Inferior parietal cortex (tissue), 1 donor: ENCODE results near the gene TMEM190.
"Not testable (repeated sequence)": the region's sequence is repeated elsewhere in the genome, so short reads cannot be mapped to it uniquely, and the experiment has no call there.

Source experiments
- DNase-seq: peaks from one replicate; pipeline ENCODE4 v3.0.0-alpha.2; 2016; ENCODE audit errors: extremely low spot score

Gene TMEM190

GRCh38 chr19:55376241-55376933 lies at the start of gene TMEM190:
TSS of gene TMEM190 (plus strand) at chr19:55376826. CDS start at chr19:55376854, 28 bp downstream.
- no peak for DNase-seq

DNA sequence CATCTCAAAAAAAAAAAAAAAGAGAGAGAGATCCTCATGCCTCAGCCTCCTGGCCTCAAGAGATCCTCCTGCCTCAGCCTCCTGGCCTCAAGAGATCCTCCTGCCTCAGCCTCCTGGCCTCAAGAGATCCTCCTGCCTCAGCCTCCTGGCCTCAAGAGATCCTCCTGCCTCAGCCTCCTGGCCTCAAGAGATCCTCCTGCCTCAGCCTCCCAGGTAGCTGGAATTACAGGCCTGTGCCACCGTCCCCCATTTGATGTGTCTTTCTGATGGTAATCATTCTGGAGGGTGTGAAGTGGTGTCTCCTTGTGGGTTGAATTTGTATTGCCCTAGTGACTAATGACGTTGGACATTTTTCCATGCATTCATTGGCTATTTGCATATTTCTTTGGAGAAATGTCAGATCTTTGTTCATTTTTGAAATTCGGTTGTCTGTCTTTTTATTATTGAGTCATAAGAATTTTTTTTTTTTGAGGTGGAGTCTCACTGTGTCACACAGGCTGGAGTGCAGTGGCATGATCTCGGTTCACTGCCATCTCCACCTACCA lies 47.8 kb upstream of the TMEM190 start:
- DNase-seq = not testable (repeated sequence)

- DNase-seq = not testable (repeated sequence)
Measured at GRCh38 chr19:55329791-55330190, 46.8 kb upstream of the TMEM190 start.

GRCh38 chr19:55333870-55334269 lies 42.8 kb upstream of the TMEM190 start:
- no peak for DNase-seq

- DNase-seq = no peak
Measured at GRCh38 chr19:55336101-55336500, 40.5 kb upstream of the TMEM190 start.

DNA sequence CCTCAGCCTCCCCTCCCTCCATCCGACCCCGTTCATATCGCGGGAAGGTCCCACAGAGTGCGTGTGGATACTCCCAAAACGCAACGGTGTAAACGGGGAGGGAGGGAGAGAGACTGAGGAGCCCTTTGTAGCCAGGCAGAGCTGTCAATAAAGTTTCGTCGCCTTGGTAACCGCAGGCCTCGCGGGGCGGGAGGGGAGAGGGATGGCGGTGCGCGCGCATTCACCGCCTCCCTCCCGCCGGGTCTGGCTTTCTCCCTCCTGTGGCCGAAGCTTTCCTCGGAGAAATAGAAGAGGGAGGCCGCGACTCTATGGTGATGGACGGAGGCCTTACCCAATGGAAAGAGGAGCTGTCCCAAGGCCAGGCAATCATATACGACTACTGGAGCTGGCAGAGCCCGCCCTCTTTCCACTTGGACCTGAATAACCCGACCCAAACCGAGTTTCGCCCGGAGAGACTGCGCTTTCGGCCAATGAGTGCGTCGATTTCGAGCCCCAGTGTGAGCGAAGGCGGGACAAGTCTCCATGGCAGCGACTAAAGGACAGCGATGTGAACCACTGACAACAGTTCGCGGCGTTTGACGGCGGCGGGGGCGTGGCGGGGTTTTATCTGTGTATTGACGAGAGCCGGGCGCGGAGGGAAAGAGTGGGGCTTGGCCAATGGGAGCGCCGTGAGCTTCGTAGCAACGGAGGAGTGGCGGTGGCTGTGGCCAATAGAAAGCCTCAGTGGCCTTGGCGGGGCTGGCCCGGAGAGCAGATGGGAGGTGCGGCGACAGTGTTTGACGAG lies 37.3 kb upstream of the TMEM190 start, which contains the start of gene KMT5C:
Gene KMT5C, plus strand, starts transcription at position 772 of the 784 bp plus-strand sequence. CDS start 2,061 bp downstream, outside the sequence.
- peak; percentile 100 for DNase-seq

GRCh38 chr19:55339889-55340783 lies 36.5 kb upstream of the TMEM190 start:
- DNase-seq = no peak

DNA sequence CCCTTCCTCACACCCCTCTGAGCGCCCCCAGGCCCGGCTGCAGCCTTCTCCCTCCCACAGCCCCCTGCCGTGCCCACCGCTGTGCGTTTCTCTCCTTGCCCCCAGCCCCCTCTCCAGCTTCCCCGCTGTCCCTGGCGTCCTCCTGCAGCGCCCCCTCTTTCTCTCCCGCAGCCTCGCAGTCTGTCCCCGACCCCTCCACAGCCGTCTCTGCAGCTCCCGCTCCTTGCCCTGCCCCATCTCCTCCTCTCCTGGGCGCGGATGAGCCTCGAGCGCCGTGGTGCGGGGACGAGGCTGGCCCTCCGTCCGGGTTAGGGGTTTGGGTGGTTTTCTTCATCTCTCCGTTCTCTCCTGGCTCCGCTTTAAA lies 35.9 kb upstream of the TMEM190 start:
- no peak for DNase-seq

DNA sequence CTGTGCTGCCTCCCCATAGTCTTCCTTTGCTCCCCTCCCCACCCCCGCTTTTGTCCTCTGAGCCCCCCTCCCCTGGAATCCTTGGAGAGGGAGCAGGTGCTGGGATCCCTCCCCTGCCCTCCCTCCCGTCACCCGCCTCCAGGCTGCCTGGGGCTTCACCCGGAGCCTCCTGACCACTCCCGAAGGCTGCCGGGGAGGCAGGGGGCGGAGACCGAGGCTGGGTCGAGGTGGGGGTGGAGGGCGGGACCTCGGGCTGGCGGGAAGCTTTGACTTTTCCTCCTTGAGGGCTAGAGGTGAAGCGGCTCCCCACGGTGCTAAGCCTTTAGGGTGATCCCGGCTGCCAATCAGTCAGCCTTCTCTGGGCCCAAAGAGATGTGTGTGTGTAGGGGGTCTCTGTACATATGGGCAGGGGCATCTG lies 35.4 kb upstream of the TMEM190 start:
- DNase-seq = peak; percentile 25

- DNase-seq = no peak
Measured at GRCh38 chr19:55341595-55342531, 34.8 kb upstream of the TMEM190 start.

GRCh38 chr19:55344444-55344843 lies 32.2 kb upstream of the TMEM190 start:
- no peak for DNase-seq

GRCh38 chr19:55345101-55345817 lies 31.4 kb upstream of the TMEM190 start:
- no peak for DNase-seq

GRCh38 chr19:55345818-55346724 lies 30.6 kb upstream of the TMEM190 start:
- no peak for DNase-seq

- no peak for DNase-seq
Measured at GRCh38 chr19:55346725-55347441, 29.7 kb upstream of the TMEM190 start.

DNA sequence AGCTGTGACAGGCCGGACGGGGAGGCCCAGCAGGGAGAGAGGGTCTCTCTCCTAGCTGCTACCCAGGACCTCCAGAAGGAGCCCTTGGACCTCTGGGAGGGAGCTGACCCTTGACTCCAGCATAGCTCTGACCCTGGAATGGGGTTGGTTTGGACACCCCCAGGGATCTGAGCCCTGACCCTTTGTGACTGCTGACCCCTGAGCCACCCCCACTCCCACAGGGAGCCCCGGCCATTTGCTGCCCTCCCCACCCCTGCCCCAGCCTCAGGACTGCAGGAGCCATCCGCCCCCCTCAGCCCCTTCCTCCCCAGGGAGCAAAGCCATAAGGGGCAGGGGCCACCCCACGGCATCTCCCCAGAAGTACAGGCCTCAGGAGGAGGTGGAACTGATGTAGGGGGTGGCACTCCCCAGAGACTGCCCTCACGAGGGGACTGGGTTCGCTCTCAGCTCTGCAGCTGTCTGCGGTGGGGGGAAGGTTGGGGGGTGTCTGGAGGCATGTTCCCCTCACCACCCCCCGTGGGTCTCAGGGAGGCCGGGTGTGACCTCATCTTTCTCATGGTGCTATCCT lies 29.1 kb upstream of the TMEM190 start:
- no peak for DNase-seq

DNA sequence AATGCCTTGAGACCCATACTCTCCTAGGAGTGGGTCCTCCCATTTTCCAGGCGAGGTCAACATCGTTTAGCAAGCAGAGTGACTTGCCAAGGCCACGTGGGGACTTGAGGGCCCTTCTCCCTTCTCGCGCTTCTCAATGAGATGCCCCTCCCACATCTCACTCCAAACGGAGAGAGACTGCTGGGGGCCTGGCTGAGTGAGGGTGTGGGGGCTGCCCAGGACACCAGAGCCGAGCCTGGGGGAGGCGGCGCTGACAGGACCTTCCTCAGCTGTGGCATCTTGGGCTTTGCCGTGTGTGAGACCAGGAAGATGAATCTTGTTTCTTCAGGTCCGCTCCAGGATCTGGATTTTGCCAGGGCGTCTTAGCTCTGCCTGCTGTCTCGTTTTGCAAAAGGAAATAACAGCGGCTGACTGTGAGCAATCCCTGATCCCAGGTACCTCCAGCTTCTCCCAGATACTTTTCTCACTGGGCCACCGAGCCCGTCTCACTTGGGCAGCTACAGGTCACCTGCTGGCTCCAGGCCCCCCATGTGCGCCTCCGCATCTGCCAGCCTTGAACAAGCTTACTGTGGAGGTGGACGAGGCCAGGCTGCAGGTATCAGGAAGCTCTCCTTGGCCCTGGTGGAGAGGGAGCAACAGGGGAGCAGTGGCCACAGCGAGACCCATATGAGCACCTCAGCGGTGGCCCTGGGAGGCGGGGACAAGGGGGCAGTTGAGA lies 28.1 kb upstream of the TMEM190 start:
- no peak for DNase-seq

DNA sequence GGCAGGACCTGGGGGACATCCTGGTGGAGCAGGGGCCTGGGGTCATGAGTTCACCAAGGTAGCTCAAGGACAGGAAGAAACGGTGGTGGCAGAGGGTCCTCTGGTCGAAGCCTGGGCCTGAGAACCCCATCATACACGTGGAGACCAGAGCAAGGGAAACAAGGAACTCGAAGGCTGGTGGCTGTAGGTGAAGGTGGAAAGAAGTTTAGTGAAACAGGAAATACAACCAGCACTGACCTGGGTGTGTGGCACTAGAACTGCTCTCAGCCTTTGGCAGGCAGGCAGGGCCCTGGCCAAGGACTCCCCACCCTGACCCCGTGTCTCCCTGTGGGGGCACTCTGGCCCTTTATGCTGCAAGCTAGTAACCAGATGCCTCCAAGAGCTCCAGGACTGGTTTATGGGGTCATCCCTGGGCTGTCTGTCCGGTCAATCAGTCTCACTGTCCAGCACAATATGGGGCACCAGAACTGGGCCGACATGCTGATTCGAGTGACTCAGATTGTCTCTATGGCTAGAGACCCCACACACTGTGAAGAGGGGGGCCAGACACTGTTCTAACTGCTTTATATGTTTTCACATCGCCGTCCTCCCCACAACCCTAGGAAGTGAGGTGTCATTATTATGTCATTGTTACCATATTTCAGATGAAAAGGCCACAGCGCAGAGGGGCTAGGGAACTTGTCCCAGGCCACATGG lies 25.9 kb upstream of the TMEM190 start:
- no peak for DNase-seq
